CD4-positive, alpha-beta T cell treated with Interferon alpha-2 for 1 hour (primary cell): ENCODE data around the gene AADAC.
"Not testable (repeated sequence)": the region's sequence is repeated elsewhere in the genome, so short reads cannot be mapped to it uniquely, and the experiment has no call there.

Experiments used
- DNase-seq, 2 donors: peaks; one replicate each; pipeline ENCODE4 v3.0.0-alpha.2; 2020 to 2022

Gene AADAC, protein sequence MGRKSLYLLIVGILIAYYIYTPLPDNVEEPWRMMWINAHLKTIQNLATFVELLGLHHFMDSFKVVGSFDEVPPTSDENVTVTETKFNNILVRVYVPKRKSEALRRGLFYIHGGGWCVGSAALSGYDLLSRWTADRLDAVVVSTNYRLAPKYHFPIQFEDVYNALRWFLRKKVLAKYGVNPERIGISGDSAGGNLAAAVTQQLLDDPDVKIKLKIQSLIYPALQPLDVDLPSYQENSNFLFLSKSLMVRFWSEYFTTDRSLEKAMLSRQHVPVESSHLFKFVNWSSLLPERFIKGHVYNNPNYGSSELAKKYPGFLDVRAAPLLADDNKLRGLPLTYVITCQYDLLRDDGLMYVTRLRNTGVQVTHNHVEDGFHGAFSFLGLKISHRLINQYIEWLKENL

DNA sequence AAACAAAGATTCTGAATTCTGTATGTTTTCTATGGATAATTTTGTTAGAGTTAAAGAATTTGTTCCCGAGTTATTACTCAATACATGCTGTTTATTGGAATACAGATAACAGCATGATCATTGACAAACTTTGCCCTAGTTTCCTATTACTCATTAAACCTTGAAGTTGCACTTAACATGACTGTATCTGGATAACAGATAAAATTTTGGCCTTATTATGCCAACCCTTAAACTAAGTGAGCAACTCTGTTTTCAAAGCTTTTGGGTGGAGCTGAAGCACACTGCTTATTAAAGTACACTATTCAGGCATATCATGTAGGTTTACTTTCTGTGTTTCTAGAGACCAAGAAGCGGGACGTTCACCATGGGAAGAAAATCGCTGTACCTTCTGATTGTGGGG is at the start of gene AADAC:
TSS of gene AADAC (plus strand) at position 318 of the 400 bp plus-strand sequence. CDS start at position 365, 47 bp downstream.
- no peak for DNase-seq

DNA sequence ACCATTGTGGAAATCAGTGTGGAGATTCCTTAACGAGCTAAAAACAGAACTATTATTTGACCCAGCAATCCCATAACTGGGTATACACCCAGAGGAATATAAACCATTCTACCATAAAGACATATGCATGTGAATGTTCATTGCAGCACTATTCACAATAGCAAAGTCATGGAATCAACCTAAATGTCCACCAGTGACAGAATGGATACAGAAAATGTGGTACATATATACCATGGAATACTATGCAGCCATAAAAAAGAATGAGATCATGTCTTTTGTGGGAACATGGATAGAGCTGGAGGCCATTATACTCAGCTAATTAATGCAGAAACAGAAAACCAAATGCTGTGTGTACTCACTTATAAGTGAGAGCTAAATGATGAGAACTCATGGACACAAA is 49.2 kb upstream of the AADAC start:
- DNase-seq = not testable (repeated sequence)

DNA sequence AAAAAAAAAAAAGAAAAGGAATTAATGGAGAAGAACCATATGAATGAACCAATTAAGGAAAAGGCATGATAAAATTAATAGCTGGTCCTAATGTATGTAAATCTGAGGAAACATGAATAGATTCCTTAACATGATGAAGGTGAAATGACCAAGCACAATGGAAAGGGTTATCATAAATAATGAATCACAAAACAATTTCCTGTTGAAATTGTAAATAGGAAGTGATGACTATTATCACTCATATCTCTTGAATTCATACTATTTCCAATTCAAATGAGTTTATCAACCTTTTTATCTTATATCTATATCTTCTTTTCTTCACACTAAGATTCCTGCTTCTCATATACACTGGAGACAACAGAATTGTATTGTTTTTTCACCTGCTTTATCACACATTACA is 48.2 kb upstream of the AADAC start:
- no peak for DNase-seq

DNA sequence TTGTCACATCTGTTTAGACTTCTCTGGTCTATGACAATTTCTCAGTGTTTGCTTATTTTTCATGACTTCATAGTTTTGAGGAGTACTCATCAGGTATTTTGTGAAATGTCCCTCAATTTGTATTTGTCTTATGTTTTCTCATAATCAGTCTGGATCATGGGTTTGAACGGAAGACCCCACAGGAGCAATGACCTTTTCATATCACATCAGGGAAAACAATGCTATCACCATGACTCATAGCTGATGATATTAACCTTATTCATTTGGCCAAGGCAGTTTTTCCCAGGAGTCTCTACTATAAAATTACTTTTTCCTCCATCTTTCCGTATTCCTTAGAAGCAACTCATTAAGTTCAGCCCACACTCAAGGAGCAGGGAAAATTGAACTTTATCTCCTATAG is 47.5 kb upstream of the AADAC start:
- no peak for DNase-seq

DNA sequence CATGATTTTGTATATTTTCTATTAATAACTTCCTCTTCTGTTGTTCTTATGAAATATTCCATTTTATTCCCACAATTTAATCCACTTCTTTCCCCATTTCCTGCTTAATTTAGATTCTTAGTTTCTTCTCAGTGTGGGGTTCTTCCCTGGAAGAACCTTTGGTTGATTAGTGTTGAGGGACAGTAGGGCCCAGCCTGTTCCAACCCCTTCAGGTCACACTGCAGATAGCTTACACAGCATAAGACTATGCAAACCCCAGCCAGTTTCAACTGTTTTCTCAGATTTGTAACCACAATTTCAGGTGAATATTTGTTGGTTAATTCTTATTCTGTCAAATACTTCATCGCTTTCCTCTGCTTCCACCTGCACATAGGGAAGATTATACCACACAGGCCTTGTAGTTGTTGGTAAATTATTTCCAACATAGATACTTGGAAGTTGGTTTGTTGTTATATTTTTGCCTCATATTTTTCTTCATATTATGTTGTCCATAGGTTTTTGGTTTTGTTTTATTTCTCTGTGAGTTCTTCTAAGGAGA is 45.5 kb upstream of the AADAC start:
- no peak for DNase-seq

DNA sequence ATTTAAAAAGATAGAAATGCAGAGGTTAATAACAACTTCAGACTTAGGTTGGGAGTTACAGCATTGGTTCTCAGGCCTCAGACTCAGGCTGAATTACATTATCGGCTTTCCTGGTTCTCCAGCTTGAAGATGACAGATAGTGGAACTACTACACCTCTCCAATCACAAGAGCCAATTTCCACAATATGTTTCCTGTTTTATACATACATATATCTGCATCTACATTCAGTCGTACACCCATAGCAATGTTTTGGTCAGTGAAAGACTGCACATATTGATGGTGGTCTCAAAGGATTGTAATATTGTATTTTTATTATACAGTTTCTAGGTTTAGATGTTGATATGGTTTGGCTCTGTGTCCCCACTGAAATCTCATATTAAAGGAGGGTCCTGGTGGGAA is 44.7 kb upstream of the AADAC start:
- DNase-seq = no peak

DNA sequence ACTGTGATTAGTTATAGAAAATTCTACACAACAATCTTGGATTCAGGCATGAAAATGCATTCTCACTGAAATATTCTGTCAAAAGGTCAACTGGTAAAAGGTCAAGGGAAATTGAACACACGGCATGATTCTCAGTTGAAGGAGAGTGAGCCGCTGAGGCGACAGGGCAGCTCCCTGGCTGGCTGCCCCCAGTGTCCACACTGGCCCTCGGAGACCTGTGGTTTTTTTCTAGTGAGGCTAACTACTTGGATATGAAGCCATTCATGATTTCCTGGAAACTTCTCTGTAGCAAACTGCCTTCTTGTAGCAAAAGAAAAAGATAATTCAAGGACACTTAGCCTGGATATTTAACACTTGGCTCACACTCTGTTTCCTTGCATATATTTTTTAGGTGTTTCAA is 43.0 kb upstream of the AADAC start:
- no peak for DNase-seq

DNA sequence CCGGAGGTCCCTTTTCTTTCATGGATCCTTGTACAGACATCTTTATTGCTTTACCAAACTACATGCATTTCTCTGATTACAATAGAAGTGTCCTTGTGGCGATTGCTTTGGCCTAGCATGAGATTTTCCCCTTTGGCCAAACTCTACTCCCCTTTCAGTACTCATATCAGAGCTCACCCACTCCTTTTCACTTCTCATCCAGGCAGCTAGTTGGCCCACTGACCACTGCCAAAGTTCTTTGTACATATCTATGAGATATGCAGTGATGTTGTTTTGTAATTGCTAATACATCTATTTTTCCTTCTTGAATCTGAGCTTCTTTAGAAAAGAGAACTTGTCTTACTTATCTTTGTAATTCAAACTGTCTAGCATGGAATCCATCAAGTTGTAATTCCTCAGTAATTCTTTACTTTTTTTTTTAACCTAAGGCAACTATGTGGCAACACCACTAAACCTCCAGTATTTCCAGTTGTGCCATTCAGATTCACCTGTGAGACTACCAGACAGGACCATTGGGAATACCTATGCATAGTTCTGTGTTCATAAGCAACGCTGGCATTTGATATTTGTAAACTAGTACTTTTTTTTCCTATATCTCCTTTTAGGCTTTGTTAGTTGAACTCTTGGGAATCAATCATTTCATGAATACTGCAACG is 41.0 kb upstream of the AADAC start:
- no peak for DNase-seq

DNA sequence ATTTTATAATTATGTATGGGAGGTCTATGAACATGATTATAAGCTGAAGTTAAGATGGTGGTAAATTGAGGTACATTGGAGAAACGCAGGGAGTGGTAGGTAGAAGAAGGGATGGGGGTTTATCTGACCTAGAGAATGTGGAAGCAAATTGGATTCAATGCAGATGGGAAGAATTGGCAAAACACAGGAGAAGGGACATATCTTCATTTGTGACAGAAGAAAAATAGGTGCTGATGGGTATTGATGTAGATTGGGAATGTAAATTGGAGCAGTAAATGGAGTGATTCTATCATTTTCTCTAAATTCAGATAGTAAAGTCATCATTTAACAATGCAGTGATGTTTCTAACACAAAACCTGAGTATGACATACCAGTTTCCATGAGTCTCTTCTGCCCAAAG is 39.7 kb upstream of the AADAC start:
- no peak for DNase-seq

DNA sequence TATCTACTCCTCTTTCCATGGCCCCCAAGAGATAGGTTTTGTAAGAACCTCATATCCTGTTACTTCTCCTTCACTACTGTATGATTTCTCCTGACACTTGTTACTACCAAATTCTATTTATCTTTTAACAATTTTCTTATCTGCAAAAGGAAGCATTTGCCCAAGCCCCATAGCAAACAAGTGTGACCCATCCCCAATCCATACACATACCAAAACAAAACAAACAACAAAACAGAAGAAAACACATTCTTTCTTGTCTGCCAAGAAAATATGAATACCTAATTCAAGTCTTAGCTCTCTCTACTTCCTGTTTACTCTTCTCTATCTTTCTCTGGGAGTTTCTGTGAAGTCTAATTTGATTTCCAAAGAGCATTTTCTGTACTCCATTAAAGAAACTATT is 39.0 kb upstream of the AADAC start:
- no peak for DNase-seq

DNA sequence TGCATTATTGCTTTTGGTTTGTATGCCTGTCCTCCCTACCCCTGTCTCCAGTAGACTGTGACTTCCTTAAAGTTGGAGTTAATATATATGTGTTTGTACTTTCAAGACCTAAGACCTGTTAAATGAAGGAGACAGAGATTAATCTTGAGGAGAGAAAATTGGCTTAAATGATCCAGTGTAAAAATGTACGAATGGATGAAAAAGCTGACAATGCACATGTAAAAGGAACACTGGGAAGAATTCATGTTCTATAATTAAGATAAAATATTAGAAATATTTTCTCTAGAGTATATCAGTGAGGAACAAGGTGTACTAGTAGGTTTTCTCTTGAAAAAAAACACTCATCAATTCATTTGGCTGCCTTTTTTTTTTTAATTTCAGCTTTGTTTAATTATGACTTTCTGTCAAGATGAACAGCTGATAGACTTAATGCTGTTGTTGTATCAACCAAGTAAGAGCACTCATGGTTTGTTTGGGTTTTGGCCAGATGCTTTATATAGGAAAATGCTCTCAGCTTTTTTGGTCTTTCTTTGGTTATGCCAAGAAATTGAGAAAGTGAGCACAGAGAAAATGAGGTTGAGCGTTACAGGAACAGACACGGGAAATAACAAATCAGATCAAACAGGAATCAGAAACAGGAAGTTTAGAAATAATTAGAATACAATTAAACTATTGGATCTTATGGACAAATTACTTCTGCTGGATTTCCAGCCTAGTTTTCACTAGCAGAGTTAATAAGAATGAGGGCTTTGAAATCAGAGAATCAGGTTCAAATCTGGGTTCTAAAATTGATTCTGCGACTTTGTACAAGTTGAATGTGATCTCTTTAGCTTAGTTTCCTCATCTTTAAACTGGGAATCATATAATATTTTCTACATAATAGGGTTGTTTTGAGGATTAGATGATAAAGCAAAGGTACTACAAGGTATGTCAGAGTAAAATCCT is 38.3 kb upstream of the AADAC start:
- no peak for DNase-seq

DNA sequence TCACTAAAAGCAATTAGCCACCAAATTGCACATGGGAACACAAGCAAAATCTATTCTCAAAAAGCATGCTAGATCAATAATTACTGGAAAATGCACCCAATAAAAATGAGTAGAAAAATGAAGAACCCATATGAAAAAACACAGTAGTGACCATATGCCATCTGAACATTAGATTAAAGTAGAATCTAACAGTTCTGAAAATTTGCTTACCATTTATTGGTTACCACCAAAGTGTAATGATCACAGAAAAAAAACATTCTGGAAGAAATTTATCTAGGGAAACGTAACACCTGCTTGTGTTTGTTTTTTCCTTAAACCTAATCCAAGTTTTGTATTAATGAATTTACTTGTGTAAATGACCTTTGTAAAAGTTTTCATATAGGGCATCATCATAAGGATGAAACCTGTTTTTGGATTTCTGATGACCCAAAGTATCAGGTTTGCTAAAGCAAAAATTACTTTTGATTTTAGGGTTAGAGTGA is 37.6 kb upstream of the AADAC start:
- DNase-seq = no peak

DNA sequence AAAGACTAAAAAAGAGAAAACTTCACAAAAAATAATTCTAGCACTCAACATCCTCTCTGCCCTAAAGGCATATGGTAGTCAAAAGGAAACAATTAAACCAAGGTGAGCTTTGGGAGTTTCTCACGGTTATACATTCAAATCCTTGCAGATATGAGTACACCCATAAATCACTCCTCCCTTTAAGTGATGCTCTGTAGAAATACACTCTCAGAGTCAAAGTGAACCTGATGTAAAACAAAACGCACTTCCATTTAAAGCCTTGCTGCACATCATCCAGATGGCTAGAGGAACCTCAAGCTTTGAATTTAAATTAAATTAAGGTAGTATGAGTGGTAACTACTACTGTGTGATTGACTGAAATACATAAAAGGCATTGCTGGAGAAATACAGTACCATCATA is 36.0 kb upstream of the AADAC start:
- no peak for DNase-seq

DNA sequence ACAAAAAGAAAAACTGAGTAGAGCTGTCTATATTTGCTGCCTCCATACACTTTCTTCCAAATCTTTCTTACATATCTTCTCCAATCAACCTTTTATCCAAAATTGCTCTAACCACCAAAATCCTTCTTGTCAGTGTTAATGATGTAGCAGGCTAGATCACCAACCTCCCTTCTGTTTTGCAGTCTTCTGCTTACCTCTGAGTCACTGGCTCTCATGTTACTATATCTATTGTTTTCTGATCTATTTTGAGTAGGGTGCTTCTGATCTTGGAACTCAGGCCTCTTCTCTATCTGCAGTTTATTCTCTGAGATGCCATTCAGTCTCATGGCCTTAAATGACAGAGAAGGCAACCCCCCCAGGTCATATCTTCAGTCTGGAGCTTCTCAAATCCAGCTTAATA is 26.3 kb upstream of the AADAC start:
- no peak for DNase-seq

DNA sequence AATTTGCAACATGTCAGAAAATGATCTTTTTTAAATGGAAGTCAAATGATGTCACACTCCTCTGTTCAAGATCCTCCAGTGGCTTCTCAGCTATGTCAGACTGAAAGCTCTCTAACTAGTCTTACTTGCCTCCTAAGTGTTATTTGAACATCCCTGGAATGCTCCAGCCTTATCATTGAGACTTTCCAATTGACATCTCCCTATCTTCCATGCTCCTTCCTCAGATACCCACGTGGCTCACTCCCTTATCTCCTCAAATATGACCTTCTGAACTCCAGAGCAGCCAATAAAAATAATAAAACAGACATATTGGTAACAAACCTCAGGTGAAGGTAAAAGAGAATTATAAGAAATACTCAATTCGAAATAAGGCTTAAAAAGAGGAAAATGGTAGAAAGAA is 25.5 kb upstream of the AADAC start:
- no peak for DNase-seq

DNA sequence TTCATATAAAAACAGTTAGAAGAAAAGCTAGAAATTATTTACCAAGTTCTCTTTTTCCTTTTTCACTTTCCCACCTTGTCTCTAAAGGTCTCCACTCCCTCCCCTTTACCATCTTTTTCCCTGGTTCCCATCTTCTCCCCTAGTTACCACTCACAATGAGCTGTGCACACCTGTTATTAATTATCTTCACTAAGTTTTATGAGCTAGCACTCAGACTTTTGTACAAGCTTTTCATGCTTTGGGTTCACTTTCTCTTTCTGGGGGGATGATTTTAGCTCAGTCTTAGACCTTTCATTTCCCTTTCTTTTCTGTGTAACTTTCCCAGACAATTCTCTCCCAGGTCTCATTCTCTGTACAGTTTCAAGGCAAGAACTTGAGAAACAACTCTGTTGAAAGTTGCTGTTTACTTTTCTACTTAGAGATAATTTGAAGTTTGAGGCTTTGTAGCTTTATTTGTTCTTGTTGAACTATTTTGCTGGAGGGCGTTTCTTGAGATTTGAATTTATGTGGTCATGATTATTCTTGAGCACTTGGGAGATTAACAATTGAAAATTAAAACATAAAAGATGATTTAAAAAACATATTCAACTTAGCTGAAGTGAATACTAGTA is 24.0 kb upstream of the AADAC start:
- DNase-seq = no peak

DNA sequence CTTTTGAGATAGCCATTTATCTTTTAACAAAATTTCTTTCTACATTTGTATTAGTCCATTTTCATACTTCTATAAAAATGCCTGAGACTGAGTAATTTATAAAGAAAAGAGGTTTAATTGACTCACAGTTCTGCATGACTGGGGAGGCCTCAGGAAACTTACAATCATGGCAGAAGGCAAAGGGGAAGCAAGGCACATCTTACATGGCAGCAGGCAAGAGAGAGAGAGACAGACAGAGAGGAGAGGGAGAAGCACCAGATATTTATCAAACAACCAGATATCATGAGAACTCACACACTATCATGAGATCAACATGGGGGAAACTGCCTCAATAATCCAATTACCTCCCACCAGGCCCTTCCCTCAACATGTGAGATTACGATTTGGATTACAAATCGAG is 23.2 kb upstream of the AADAC start:
- not testable (repeated sequence) for DNase-seq

DNA sequence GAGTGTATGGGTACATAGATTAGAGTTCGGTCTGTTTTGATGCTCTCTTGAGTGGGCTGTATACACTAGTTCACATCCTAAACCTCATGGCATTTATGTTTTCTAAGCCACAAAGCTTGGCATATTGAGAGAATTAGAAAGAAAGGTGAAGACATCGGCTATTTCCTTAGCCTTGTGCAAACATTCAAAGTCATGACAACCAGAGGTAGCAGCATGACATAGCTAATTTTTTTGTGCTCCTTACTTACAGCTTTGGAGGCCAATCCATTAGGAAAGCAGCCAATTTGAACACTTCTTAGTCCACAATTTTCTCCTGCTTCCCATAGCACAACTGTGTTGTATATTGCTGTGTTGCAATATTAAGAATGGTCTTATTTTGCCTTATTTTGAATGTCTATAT is 21.5 kb upstream of the AADAC start:
- DNase-seq = no peak

DNA sequence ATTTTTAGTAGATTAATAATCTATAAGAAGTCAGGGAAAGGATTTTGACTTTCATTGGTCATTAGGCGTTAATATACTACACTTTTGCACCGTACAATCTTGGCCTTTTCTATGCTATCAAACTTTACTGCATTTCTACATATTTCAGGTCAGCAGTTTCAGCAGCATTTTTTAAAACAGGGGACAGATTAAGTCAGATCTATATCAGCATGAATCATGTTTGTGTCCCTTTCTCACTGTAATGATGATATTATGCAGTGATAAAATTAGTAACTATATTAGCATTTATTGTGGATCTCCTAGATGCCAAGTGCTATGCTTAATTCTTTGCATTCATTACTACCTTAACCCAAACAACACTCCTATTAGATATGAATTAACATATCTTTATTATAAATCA is 20.3 kb upstream of the AADAC start:
- no peak for DNase-seq

DNA sequence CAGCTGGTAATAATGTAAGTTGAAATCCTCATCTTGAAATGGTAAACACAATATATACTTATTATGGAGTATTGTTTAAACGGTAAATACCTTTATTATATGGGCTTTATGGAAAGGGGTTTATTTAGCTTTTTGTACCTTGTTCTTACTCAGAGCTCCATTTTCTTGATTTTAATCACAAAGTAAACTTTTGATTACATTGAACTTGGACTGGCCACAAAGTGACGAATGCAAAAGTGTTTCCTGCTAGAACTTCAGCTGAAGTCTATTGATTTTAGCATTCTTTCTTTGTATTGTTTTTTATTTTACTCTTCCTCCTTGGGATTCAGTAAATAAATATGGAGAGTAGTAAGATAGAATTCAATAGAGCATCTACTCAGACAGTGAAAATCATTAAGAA is 19.8 kb upstream of the AADAC start:
- DNase-seq = no peak

DNA sequence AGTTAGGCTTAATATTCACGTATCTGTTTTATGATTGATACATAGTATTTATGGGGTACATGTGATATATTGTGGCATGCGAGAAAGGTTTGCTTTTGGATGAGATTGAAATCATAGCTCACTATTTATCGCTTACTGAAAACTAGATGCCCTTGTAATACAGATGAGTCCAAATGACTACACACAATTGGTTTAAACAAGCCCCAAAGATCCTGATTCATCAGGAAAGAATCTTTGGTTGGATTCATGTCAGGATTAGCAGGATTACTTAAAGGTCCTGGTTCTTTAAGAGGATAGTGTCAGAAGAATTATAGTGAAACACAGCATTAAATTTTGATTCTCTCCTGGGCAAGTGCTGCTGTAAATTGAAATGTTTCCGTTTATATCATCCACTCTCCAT is 18.6 kb upstream of the AADAC start:
- DNase-seq = no peak

DNA sequence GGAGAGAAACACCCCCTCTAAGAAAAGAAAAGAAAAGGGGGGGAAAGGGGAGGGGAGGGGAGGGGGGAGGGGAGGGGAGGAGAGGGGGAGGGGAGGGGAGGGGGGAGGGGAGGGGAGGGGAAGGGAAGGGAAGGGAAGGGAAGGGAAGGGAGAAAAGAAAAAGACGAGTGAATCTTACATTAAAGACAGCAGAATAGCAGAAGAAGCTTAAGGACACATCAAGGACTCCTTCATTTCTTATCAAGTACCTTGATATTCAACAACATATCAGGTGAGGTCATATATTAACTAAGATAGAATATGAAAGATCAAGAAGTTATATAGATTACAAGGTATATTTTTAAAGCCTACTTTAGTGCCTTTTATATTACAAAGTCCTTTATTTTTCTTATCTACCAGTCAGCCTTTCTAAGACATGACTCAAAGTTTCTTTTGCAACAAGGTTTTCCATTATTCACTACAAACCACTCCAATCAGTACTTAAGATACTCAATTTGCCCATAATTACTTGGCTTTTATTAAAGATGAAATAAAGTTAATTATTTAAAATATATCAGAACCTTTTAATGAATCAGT is 17.7 kb upstream of the AADAC start:
- DNase-seq = no peak
